Measurements from ENCODE around the gene NID1. TPM values are rescaled to one million over a fixed set of nuclear protein-coding genes. Genes with fewer than 3 reads are reported as not detected.

NID1 gene
- total and polyA plus RNA-seq, 2 of the 4 experiments (the other 2 are of a cell fraction): 21.9 to 83.3 TPM

GRCh38 chr1:235979176-235979575 is 85.7 kb downstream of the NID1 start:
- H2BK5ac ChIP-seq (ENCODE audit: low read depth, low read length, poor library complexity, severe bottlenecking): no peak overlapping the region
- no peak overlapping the region for H2BK20ac ChIP-seq (ENCODE audit: low read depth, low read length)
- no peak overlapping the region for H3K9ac ChIP-seq (ENCODE audit: low read depth, low read length)
- H3K9me1 ChIP-seq (ENCODE audit: insufficient read depth, low read length): peaks cover 12% of the 10 kb centered on the region; the same call in 1 of the 2 replicates
- BruUV-seq (replicated peaks): no TSS peak
- DNase-seq (no peak), ATAC-seq (ENCODE audit: low read depth) (no peak)
- dilution Hi-C loops (cut with HindIII; ENCODE audit: low sequenced_read_pairs, unreplicated experiment) (no loop called here), in situ Hi-C loops (cut with MboI; ENCODE audit: low sequenced_read_pairs) (loop anchor here (10.0 kb wide), 1 partner anchor 464 kb away; no protein-coding TSS in a partner anchor), intact Hi-C loops (cut with micrococcal nuclease) (no loop called here)
- no peaks in the 10 kb centered on the region for H4K20me1 ChIP-seq (ENCODE audit: insufficient read depth, low read length)
- no peak overlapping the region for H3K4me3 ChIP-seq (ENCODE audit: insufficient read depth, low read depth, low read length)
- H2AK9ac ChIP-seq (replicated peaks; ENCODE audit: low read depth, low read length, poor library complexity): no peak overlapping the region
- peaks cover 16% of the 10 kb centered on the region for H3K4me1 ChIP-seq (ENCODE audit: control insufficient read depth, insufficient read depth, low read length)
- H4K91ac ChIP-seq (ENCODE audit: insufficient read depth, low read depth, low read length): no peak overlapping the region
- peaks cover 17% of the 10 kb centered on the region for H3K9me3 ChIP-seq (ENCODE audit: control insufficient read depth, insufficient read depth, low read length)
- no peaks in the 10 kb centered on the region for H3K27me3 ChIP-seq (ENCODE audit: control insufficient read depth, insufficient read depth, low read length)
- H3K56ac ChIP-seq (ENCODE audit: extremely low read depth, insufficient read depth, low read length): no peak overlapping the region
- no peak overlapping the region for H4K8ac ChIP-seq (ENCODE audit: low read depth in 2 of 2, low read length in 2 of 2)
- H3K4ac ChIP-seq (ENCODE audit: low read depth, low read length): no peak overlapping the region
- H3K27ac ChIP-seq (ENCODE audit: insufficient read depth, low read length): no peak overlapping the region
- H3K18ac ChIP-seq (ENCODE audit: low read depth, low read length): no peak overlapping the region
- H3K4me2 ChIP-seq (ENCODE audit: low read depth, low read length): no peak overlapping the region
- peaks cover 0 to 6% of the 10 kb centered on the region in 2 experiments; a peak in 1 of 4 replicates for H3K79me1 ChIP-seq (ENCODE audit: low read depth in 1 of 2, low read length in 2 of 2)
- no peak overlapping the region for H2BK120ac ChIP-seq (ENCODE audit: low read depth, low read length)
- POLR2A ChIA-PET (ENCODE audit: unreplicated experiment): no interaction called here
- no peak overlapping the region for H3K23ac ChIP-seq (ENCODE audit: low read depth, low read length)
- peaks cover 51% of the 10 kb centered on the region for H3K36me3 ChIP-seq (ENCODE audit: control insufficient read depth, insufficient read depth, low read length)
- no peak overlapping the region for H2AK5ac ChIP-seq (ENCODE audit: low read depth, low read length)
- CTCF ChIA-PET: no interaction called here
- H3K14ac ChIP-seq (replicated peaks; ENCODE audit: low read depth, low read length): no peak overlapping the region
- TF ChIP-seq FOS (IDR thresholded peaks at IDR 0.05; ENCODE audit: low read depth, low read length) (no peak), RCOR1 (IDR thresholded peaks at IDR 0.05; ENCODE audit: insufficient replicate concordance, low read length) (no peak), POLR2A (IDR thresholded peaks at IDR 0.05; ENCODE audit: low read depth, low read length) (no peak), CHD1 (IDR thresholded peaks at IDR 0.05; ENCODE audit: low read depth, low read length) (no peak), CTCF (conservative IDR thresholded peaks at IDR 0.05; ENCODE audit: low read depth, low read length) (no peak), ELK1 (IDR thresholded peaks at IDR 0.05; ENCODE audit: borderline replicate concordance, low read depth, low read length) (no peak), USF2 (IDR thresholded peaks at IDR 0.05; ENCODE audit: low read depth, low read length) (no peak), RAD21 (IDR thresholded peaks at IDR 0.05; ENCODE audit: low read length) (no peak), MXI1 (IDR thresholded peaks at IDR 0.05; ENCODE audit: borderline replicate concordance, low read depth, low read length) (no peak), MAZ (IDR thresholded peaks at IDR 0.05; ENCODE audit: borderline replicate concordance, low read depth, low read length) (no peak), NFE2L2 (IDR thresholded peaks at IDR 0.05; ENCODE audit: low read depth, low read length) (no peak), SMC3 (IDR thresholded peaks at IDR 0.05; ENCODE audit: low read depth, low read length) (no peak), CEBPB (IDR thresholded peaks at IDR 0.05; ENCODE audit: low read depth, low read length) (no peak), MAFK (IDR thresholded peaks at IDR 0.05; ENCODE audit: low read depth, low read length) (no peak), BHLHE40 (IDR thresholded peaks at IDR 0.05; ENCODE audit: low read depth, low read length) (no peak), RFX5 (IDR thresholded peaks at IDR 0.05; ENCODE audit: low read depth, low read length) (no peak)
- no CpG with 5 or more reads among the region's 4 CpGs for WGBS, 2 experiments (ENCODE audit: extremely low coverage in 2 of 2, insufficient read length in 1 of 2)
- H2BK15ac ChIP-seq (ENCODE audit: low read depth, low read length): no peak overlapping the region
- H4K5ac ChIP-seq (ENCODE audit: low read depth, low read length): no peak overlapping the region
- H2AFZ ChIP-seq (replicated peaks; ENCODE audit: low read length, poor library complexity): no peak overlapping the region
